GM12878 (cell line): Measurements from ENCODE around the gene LRP1. TPM values are rescaled to one million over a fixed set of nuclear protein-coding genes. Genes with fewer than 3 reads are reported as not detected.

Source experiments
- ATAC-seq: fragments of 200-7000 bp; cut with Tn5 transposase; 3 replicates; pipeline ENCODE4 v1.9.1; 2020; ENCODE audit warnings: mild to moderate bottlenecking, moderate library complexity
- BruUV-seq: library from RNA; stranded (reverse); fragments of 400-500 nt; replicated peaks from 2 replicates; lab custom pipeline; 2021; lab: Mats Ljungman, UMichigan
- CTCF ChIA-PET: fragments of 300-600 bp; sonication (Branson Sonifier 250); formaldehyde crosslinking; extraction: SDS; loops from one replicate; lab custom pipeline; 2021; ENCODE audit warnings: inconsistent platforms; lab: Yijun Ruan, JAX
- POLR2A ChIA-PET: fragments of 350-600 bp; formaldehyde crosslinking; extraction: SDS; loops from one replicate; lab custom pipeline; 2021; ENCODE audit warnings: inconsistent platforms; lab: Charles Lee
- RAD21 ChIA-PET: fragments of 300-600 bp; sonication (Branson Sonifier 250); formaldehyde crosslinking; loops from one replicate; lab custom pipeline; 2023; ENCODE audit warnings: antibody characterized with exemption; ENCODE audit not compliant: unreplicated experiment; lab: Charles Lee
- SMC1A ChIA-PET: fragments of 300-600 bp; sonication (Branson Sonifier 250); formaldehyde crosslinking; loops from one replicate; lab custom pipeline; 2023; ENCODE audit not compliant: unreplicated experiment, uncharacterized antibody; lab: Charles Lee
- DNase-seq: peaks from one replicate; pipeline ENCODE4 v3.0.0-alpha.2; 2011; ENCODE audit warnings: low read depth, low spot score
- FAIRE-seq: peaks from 3 replicates; lab custom pipeline; 2011; peaks lifted over from hg19 to GRCh38; lab: Jason Lieb, UNC
- H2AFZ ChIP-seq: 2 replicates; pipeline ENCODE4 v1.6.0; 2011; ENCODE audit warnings: low read depth, low read length, control low read depth; ENCODE audit not compliant: control insufficient read depth
- H3K27ac ChIP-seq: 2 replicates; pipeline ENCODE4 v1.5.1; 2011; ENCODE audit warnings: control low read depth; ENCODE audit not compliant: control insufficient read depth, insufficient read depth
- H3K27me3 ChIP-seq, 2 experiments: replicated peaks in 1 of 2; 2 replicates each; pipeline versions ENCODE4 v1.6.0 to v1.6.1; 2011; ENCODE audit warnings: low read length in 1 of 2; ENCODE audit not compliant: control insufficient read depth in 2 of 2, insufficient read depth in 2 of 2
- H3K36me3 ChIP-seq, 2 experiments: 2 replicates each; pipeline ENCODE4 v1.5.1; 2011; ENCODE audit warnings: low read length in 1 of 2; ENCODE audit not compliant: control insufficient read depth in 2 of 2, insufficient read depth in 2 of 2
- H3K4me1 ChIP-seq: 2 replicates; pipeline ENCODE4 v1.6.1; 2011; ENCODE audit warnings: mild to moderate bottlenecking, low read length, moderate library complexity, mixed read lengths; ENCODE audit not compliant: control insufficient read depth, insufficient read depth
- H3K4me2 ChIP-seq: 2 replicates; pipeline ENCODE4 v1.6.0; 2011; ENCODE audit warnings: control low read depth; ENCODE audit not compliant: control insufficient read depth, insufficient read depth
- H3K4me3 ChIP-seq: fragments of 200-600 bp; sonication (generic); 2 replicates; pipeline ENCODE4 v1.5.1; 2016
- H3K79me2 ChIP-seq: 2 replicates; pipeline ENCODE4 v1.6.0; 2011; ENCODE audit warnings: low read length; ENCODE audit not compliant: control insufficient read depth, insufficient read depth
- H3K9ac ChIP-seq: 2 replicates; pipeline ENCODE4 v1.8.0; 2011; ENCODE audit warnings: low read length, control low read depth, mixed read lengths; ENCODE audit not compliant: control insufficient read depth, insufficient read depth
- H3K9me3 ChIP-seq: replicated peaks from 3 replicates; pipeline ENCODE4 v1.5.1; 2011; ENCODE audit warnings: mild to moderate bottlenecking, low read length; ENCODE audit not compliant: control insufficient read depth, insufficient read depth
- H4K20me1 ChIP-seq: 2 replicates; pipeline ENCODE4 v1.6.0; 2011; ENCODE audit not compliant: control insufficient read depth, insufficient read depth
- BMI1 ChIP-seq: fragments of 450-650 bp; IDR thresholded peaks from 2 replicates; pipeline ENCODE4 v1.6.1; 2016; ENCODE audit warnings: mild to moderate bottlenecking, moderate library complexity, borderline replicate concordance
- CHD1 ChIP-seq: IDR thresholded peaks from 2 replicates; pipeline ENCODE4 v1.6.1; 2012; ENCODE audit warnings: low read depth, low read length, improper control_type of control experiment
- EED ChIP-seq: sonication (generic); IDR thresholded peaks from 2 replicates; pipeline ENCODE4 v1.6.1; 2016; ENCODE audit warnings: antibody characterized with exemption, low read depth
- KLF5 ChIP-seq: fragments of 450-650 bp; IDR thresholded peaks from 2 replicates; pipeline ENCODE4 v1.6.1; 2014; ENCODE audit warnings: mild to moderate bottlenecking; ENCODE audit not compliant: partially characterized antibody
- PAX8 ChIP-seq: fragments of 450-650 bp; IDR thresholded peaks from 2 replicates; pipeline ENCODE4 v1.6.1; 2017; ENCODE audit warnings: mild to moderate bottlenecking, moderate library complexity
- SKIL ChIP-seq: fragments of 450-650 bp; IDR thresholded peaks from 2 replicates; pipeline ENCODE4 v1.6.1; 2017; ENCODE audit warnings: mild to moderate bottlenecking, low read depth, inconsistent platforms; ENCODE audit not compliant: poor library complexity, severe bottlenecking
- SRF ChIP-seq, 2 experiments: IDR thresholded peaks; 2 replicates each; pipeline ENCODE4 v1.6.1; 2011; ENCODE audit warnings: low read depth in 2 of 2, low read length in 2 of 2, mild to moderate bottlenecking in 1 of 2, moderate library complexity in 1 of 2
- TCF12 ChIP-seq: IDR thresholded peaks from 2 replicates; pipeline ENCODE4 v1.6.1; 2011; ENCODE audit warnings: low read depth, mild to moderate bottlenecking, low read length
- ZBTB40 ChIP-seq: fragments of 450-650 bp; IDR thresholded peaks from 2 replicates; pipeline ENCODE4 v1.6.1; 2016; ENCODE audit warnings: mild to moderate bottlenecking, moderate library complexity, borderline replicate concordance
- WGBS: methylation state at CpG from one replicate; pipeline ENCODE4 v1.1.6; 2016; ENCODE audit warnings: low lambda C conversion rate; ENCODE audit not compliant: insufficient replicate concordance, insufficient coverage; ENCODE audit errors: missing lambda C conversion rate; 5-methylcytosine and 5-hydroxymethylcytosine counted together
- in situ Hi-C: fragments of 300-500 bp; cut with MboI; formaldehyde crosslinking; loops from 9 replicates; pipeline ENCODE4 v1.14.3; 2018; ENCODE audit warnings: mixed read lengths
- intact Hi-C: fragments of 100-400 bp; cut with micrococcal nuclease; formaldehyde crosslinking; loops from one replicate; pipeline ENCODE4 v1.14.2; 2022; ENCODE audit not compliant: unreplicated experiment
- polyA plus RNA-seq, 11 experiments: library from polyadenylated mRNA; depleted of rRNA in 4 of 11; unstranded in 6 of 11; stranded (reverse) in 5 of 11; fragments of >200 nt; fragmentation: Nextera tagmentation in 4 of 11; fragmentation: Illumina TruSeq in 1 of 11; extraction: Ambion mirVana in 4 of 11; extraction: Trizol in 1 of 11; gene quantifications; 1 replicate in 1 of 11; 2 replicates in 10 of 11; pipeline versions ENCODE4 v1.2.1 to v1.2.3, GENCODE V29; 2011 to 2016; ENCODE audit warnings: inconsistent platforms in 2 of 11, missing spikeins in 2 of 11, low read depth in 1 of 11
- total RNA-seq, 4 experiments: library from RNA; depleted of rRNA in 3 of 4; stranded (reverse); fragments of >200 nt in 3 of 4; fragmentation: Illumina TruSeq in 1 of 4; extraction: Trizol in 1 of 4; gene quantifications; 2 replicates each; pipeline versions ENCODE4 v1.2.1 to v1.2.3, GENCODE V29; 2013 to 2021
- TF ChIP-seq, protein P1 (sequence below): fragments of 450-650 bp; IDR thresholded peaks from 2 replicates; pipeline ENCODE4 v1.6.1; 2018; ENCODE audit warnings: borderline replicate concordance, mild to moderate bottlenecking; ENCODE audit not compliant: partially characterized antibody

Gene LRP1
- total and polyA plus RNA-seq, 10 of the 15 experiments (the other 5 are each of a cell fraction or from before 2014, with no cell fraction given): under 0.01 to 1.1 (median 0.20) TPM; not detected in 2

DNA sequence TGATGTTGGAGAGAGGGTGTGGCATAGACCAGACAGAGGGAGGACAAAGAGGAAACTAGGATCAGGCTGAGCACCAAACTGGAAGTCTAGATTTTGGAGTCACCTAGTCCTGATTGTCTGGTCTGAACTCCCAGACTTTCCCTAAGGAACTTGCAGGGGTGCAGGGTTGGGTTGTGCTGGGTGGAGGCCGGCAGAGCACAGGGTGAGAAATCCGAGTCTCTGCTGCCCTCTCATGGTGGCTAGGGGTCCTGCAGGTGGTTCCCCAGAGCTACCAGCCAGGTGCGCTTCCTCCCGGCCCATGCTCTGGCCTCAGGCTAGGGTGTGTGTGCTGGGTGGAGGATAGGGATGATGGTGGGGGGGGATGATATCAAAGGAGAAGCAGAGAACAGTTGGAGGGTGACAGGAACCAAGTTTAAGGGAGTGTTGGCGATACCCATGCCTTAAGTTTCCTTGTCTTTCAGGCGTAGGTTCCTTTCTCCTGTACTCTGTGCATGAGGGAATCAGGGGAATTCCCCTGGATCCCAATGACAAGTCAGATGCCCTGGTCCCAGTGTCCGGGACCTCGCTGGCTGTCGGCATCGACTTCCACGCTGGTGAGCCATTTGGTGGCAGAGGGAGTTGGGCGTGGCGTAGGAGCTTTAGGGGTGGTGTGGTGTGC, 54.8 kb downstream of the LRP1 start:
- Histone ChIP-seq H3K9ac (no peak overlapping the region), H3K4me1 (no peaks in the 10 kb centered on the region), H4K20me1 (no peaks in the 10 kb centered on the region), H3K36me3 (no peaks in the 10 kb centered on the region), H3K27me3 (no peaks in the 10 kb centered on the region; a peak in 2 of 4 replicates), H3K79me2 (no peaks in the 10 kb centered on the region), H3K4me3 (no peak overlapping the region), H2AFZ (no peak overlapping the region), H3K9me3 (no peaks in the 10 kb centered on the region), H3K4me2 (no peak overlapping the region), H3K27ac (no peak overlapping the region)
- RAD21 ChIA-PET: interaction anchor here (0.6 to 2.7 kb wide), 11 partner anchors 56 to 182 kb away, joined by 3 to 13 read pairs (median 5); no protein-coding TSS in a partner anchor
- intact Hi-C loops: loop anchor here (1.0 to 2.0 kb wide), 4 partner anchors 59 to 174 kb away; no protein-coding TSS in a partner anchor
- 6% methylated on average over 13 of the region's 13 CpGs for WGBS
- ATAC-seq (peak; percentile 98), FAIRE-seq (peak; percentile 91), DNase-seq (peak; percentile 15)
- in situ Hi-C loops: loop anchor here (5.0 kb wide), 1 partner anchor 61 kb away; no protein-coding TSS in a partner anchor
- POLR2A ChIA-PET: no interaction called here
- no TSS peak for BruUV-seq
- CTCF ChIA-PET: interaction anchor here (0.6 to 10.4 kb wide), 26 partner anchors 12 to 354 kb away, joined by 3 to 159 read pairs (median 4); partner anchors contain the start of genes LRP1, NEMP1, SHMT2 and STAT6
- SMC1A ChIA-PET: interaction anchor here (1.4 to 4.0 kb wide), 4 partner anchors 57 to 120 kb away, joined by 6 to 36 read pairs (median 12); partner anchors contain the start of genes LRP1 and STAT6
- TF ChIP-seq SKIL: no peak
- peak; percentile 88; the same call in 1 of the 2 replicates for TF ChIP-seq TCF12
- no peak for TF ChIP-seq KLF5
- no peak for TF ChIP-seq SRF (IDR thresholded peaks at IDR 0.05; ENCODE audit: low read depth in 2 of 2, low read length in 2 of 2)
- TF ChIP-seq CHD1: no peak
- no peak for TF ChIP-seq EED
- TF ChIP-seq BMI1: no peak
- TF ChIP-seq, protein P1, sequence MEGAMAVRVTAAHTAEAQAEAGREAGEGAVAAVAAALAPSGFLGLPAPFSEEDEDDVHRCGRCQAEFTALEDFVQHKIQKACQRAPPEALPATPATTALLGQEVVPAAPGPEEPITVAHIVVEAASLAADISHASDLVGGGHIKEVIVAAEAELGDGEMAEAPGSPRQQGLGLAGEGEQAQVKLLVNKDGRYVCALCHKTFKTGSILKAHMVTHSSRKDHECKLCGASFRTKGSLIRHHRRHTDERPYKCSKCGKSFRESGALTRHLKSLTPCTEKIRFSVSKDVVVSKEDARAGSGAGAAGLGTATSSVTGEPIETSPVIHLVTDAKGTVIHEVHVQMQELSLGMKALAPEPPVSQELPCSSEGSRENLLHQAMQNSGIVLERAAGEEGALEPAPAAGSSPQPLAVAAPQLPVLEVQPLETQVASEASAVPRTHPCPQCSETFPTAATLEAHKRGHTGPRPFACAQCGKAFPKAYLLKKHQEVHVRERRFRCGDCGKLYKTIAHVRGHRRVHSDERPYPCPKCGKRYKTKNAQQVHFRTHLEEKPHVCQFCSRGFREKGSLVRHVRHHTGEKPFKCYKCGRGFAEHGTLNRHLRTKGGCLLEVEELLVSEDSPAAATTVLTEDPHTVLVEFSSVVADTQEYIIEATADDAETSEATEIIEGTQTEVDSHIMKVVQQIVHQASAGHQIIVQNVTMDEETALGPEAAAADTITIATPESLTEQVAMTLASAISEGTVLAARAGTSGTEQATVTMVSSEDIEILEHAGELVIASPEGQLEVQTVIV: no peak
- TF ChIP-seq ZBTB40: no peak
- TF ChIP-seq PAX8: no peak
